ENCODE data around the gene ZNF789.

- TF ChIP-seq CTCF (IDR thresholded peaks at IDR 0.05; ENCODE audit: extremely low read depth in 1 of 2, insufficient read depth in 1 of 2, low read depth in 1 of 2, low read length in 2 of 2): no peak
- no peak for TF ChIP-seq MAX (IDR thresholded peaks at IDR 0.05; ENCODE audit: insufficient read depth, insufficient read length)
- no peak for TF ChIP-seq POLR2A (IDR thresholded peaks at IDR 0.05; ENCODE audit: low read depth, low read length)
Measured at GRCh38 chr7:99489235-99489634, 16.5 kb downstream of the ZNF789 start.
